LNCaP clone FGC (cell line): ENCODE data around the gene OSBPL5.
A peak's percentile ranks its signal among the peaks of the same experiment; 100 is the strongest.

Experiments
- DNase-seq: peaks from one replicate; pipeline ENCODE4 v3.0.0-alpha.2; 2011; ENCODE audit warnings: low read depth
- H3K4me3 ChIP-seq: 2 replicates; pipeline ENCODE4 v1.5.1; 2011; ENCODE audit warnings: mild to moderate bottlenecking, low read depth, low read length, control low read depth
- TF ChIP-seq, protein P1 (sequence below): IDR thresholded peaks from 2 replicates; pipeline ENCODE4 v1.5.1; 2012; ENCODE audit warnings: mild to moderate bottlenecking; ENCODE audit not compliant: control insufficient read depth, insufficient read depth; ENCODE audit errors: extremely low read depth

Gene OSBPL5

DNA sequence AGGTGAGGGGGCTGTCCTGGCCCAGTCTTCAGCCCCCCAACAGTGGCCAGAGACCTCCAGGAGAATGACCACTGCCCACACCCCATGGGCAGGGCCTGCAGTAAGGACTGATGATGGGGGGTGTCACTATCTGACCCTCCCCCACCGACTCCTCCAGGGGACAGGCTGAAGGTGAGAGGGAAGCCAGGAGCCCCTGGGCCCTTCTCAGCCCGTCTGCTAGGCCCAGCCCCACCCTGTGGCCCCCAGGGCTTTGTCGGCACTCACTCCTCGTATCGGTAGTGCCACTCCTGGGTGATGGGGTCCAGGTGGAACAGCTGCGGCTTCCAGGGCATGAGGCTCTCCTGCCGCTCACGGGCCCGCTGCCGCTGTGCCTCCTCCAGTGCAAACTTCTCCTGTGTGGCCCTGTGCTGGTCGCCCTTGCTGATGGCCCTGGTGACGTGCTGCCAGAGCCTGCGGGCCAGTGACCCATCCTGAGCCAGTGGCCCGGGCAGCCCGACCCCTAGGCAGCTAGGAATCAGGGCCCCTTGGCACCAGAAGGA is 72.4 kb downstream of the OSBPL5 start:
- TF ChIP-seq, protein P1, sequence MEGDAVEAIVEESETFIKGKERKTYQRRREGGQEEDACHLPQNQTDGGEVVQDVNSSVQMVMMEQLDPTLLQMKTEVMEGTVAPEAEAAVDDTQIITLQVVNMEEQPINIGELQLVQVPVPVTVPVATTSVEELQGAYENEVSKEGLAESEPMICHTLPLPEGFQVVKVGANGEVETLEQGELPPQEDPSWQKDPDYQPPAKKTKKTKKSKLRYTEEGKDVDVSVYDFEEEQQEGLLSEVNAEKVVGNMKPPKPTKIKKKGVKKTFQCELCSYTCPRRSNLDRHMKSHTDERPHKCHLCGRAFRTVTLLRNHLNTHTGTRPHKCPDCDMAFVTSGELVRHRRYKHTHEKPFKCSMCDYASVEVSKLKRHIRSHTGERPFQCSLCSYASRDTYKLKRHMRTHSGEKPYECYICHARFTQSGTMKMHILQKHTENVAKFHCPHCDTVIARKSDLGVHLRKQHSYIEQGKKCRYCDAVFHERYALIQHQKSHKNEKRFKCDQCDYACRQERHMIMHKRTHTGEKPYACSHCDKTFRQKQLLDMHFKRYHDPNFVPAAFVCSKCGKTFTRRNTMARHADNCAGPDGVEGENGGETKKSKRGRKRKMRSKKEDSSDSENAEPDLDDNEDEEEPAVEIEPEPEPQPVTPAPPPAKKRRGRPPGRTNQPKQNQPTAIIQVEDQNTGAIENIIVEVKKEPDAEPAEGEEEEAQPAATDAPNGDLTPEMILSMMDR: no peak
- no peak overlapping the region for H3K4me3 ChIP-seq
- DNase-seq: no peak

GRCh38 chr11:3091846-3092602 is 73.1 kb downstream of the OSBPL5 start:
- H3K4me3 ChIP-seq: no peak overlapping the region
- DNase-seq: peak; percentile 42
- TF ChIP-seq, protein P1: peak; percentile 96

GRCh38 chr11:3091081-3091845 is 73.8 kb downstream of the OSBPL5 start:
- TF ChIP-seq, protein P1: no peak
- H3K4me3 ChIP-seq: no peak overlapping the region

DNA sequence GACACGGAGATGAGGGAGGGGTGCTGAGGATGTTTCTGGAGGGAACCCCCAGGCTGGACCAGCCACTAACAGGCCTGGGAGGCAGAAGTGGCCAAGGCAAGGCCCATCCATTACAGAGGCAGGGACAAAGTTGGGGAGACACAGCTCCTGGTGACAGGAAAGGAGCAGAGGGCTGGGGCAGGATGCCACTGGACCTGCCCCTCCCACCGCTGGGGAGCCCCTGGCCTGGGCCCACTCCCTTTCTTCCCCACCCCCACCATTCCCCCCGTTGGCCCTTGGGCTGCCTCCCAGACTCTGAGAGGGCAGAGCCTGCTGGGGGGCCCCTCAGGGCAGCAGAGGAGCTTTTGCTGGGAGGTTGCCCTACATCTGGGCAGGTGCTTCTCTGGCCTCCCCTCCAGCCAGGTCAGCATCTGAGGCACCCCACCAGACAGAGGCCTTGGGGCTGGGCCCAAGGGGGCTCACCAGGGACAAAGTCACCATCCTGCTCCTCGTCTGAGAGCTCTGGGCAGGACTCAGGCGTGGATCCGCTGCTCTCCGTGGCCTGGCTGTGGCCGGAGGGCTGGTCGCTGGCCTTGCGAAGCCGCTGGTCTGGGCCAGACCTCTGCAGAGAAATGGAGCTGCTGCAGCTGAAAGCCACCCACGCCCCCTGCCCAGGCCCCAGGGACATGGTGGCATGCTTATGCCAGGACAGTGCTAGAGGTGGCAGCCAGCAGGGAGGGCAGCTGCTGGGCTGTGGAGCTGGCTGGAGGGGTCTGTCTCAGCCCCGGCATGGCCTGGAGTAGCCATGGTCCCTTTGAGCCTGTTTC is 74.8 kb downstream of the OSBPL5 start:
- TF ChIP-seq, protein P1: no peak
- no peak overlapping the region for H3K4me3 ChIP-seq
- no peak for DNase-seq

More at GRCh38 chr11:3091081-3091845, 73.8 kb downstream of the OSBPL5 start:
- no peak for DNase-seq

- no peak for DNase-seq
- TF ChIP-seq, protein P1: no peak
Observed at GRCh38 chr11:3089236-3090061, 75.7 kb downstream of the OSBPL5 start.

GRCh38 chr11:3088806-3089205 is 76.3 kb downstream of the OSBPL5 start:
- DNase-seq: no peak
- TF ChIP-seq, protein P1: no peak
- H3K4me3 ChIP-seq: no peak overlapping the region

More at GRCh38 chr11:3089236-3090061, 75.7 kb downstream of the OSBPL5 start:
- no peak overlapping the region for H3K4me3 ChIP-seq
